Heart left ventricle (tissue), 16 donors: ENCODE measurements around the gene CYP46A1. TPM values are rescaled to one million over a fixed set of nuclear protein-coding genes. Genes with fewer than 3 reads are reported as not detected.

Experiments used
- ATAC-seq, 4 donors: fragments of 200-7000 bp; cut with Tn5 transposase; one replicate each; pipeline ENCODE4 v1.9.1; 2020 to 2022; ENCODE audit warnings: moderate library complexity in 4 of 4, mild to moderate bottlenecking in 3 of 4, moderate number of reproducible peaks in 1 of 4
- DNase-seq, 5 donors: peaks; one replicate each; pipeline ENCODE4 v3.0.0-alpha.2; 2020
- H3K27ac ChIP-seq, 12 donors: fragments of 200-600 bp; sonication (generic) in 4 of 12; one replicate each; pipeline versions ENCODE4 v1.5.0 to v1.8.0; 2016 to 2022; ENCODE audit warnings: mild to moderate bottlenecking in 2 of 12
- H3K27me3 ChIP-seq, 9 donors: fragments of 200-600 bp; sonication (generic) in 2 of 9; one replicate each; pipeline versions ENCODE4 v1.5.1 to v1.8.0; 2016 to 2022; ENCODE audit warnings: mild to moderate bottlenecking in 3 of 9
- H3K36me3 ChIP-seq, 9 donors: fragments of 200-600 bp; sonication (generic) in 2 of 9; one replicate each; pipeline versions ENCODE4 v1.5.0 to v1.8.0; 2018 to 2022; ENCODE audit warnings: mild to moderate bottlenecking in 2 of 9
- H3K4me1 ChIP-seq, 12 donors: fragments of 200-600 bp; sonication (generic) in 4 of 12; one replicate each; pipeline versions ENCODE4 v1.5.0 to v1.8.0; 2016 to 2022; ENCODE audit warnings: mild to moderate bottlenecking in 3 of 12
- H3K4me3 ChIP-seq, 12 donors: fragments of 200-600 bp; sonication (generic) in 4 of 12; one replicate each; pipeline versions ENCODE4 v1.5.0 to v1.8.0; 2017 to 2022; ENCODE audit warnings: mild to moderate bottlenecking in 9 of 12, moderate library complexity in 4 of 12
- H3K9me3 ChIP-seq, 12 donors: fragments of 200-600 bp; sonication (generic) in 4 of 12; one replicate each; pipeline versions ENCODE4 v1.5.0 to v1.8.0; 2016 to 2022; ENCODE audit warnings: mild to moderate bottlenecking in 1 of 12
- CTCF ChIP-seq, 12 donors: fragments of 200-600 bp; sonication (generic) in 4 of 12; IDR thresholded peaks; one replicate each; pipeline versions ENCODE4 v1.5.0 to v1.8.0; 2018 to 2022; ENCODE audit warnings: antibody characterized with exemption in 12 of 12, mild to moderate bottlenecking in 5 of 12
- POLR2A ChIP-seq, 2 donors: fragments of 450-650 bp; IDR thresholded peaks; one replicate each; pipeline ENCODE4 v1.6.1; 2017; ENCODE audit warnings: antibody characterized with exemption in 2 of 2, mild to moderate bottlenecking in 2 of 2, moderate library complexity in 2 of 2
- WGBS, 4 donors: extraction: QIAGEN DNeasy Blood & Tissue Kit in 2 of 4; methylation state at CpG; one replicate each; pipeline versions ENCODE4 v1.1.5 to v1.1.7; 2013 to 2018; 5-methylcytosine and 5-hydroxymethylcytosine counted together
- intact Hi-C, 10 donors: fragments of 100-400 bp; cut with DNase I; formaldehyde crosslinking; loops; one replicate each; pipeline versions ENCODE4 v1.11.1 to v1.14.2; 2022
- polyA plus RNA-seq, 2 donors: library from polyadenylated mRNA; stranded (reverse); fragments of 200-250 nt; gene quantifications; one replicate each; pipeline ENCODE4 v1.2.3, GENCODE V29; 2013
- total RNA-seq, 9 donors: library from RNA; depleted of rRNA in 2 of 9; stranded (reverse); fragments of >200 nt in 2 of 9; fragmentation: NEBNext Ultra II Directional in 3 of 9; extraction: Animal tissue kit (Norgen Biotek cat#: 25700) in 3 of 9; gene quantifications; one replicate each; pipeline versions ENCODE4 v1.1.0 to v1.2.4, GENCODE V29; 2016 to 2023
- donor health status: ischemic (EF 13 %, LVEDD 7.1; RV severe dilation, severe dysfunction).
- donor health status: healthy with polysubstance abuse.
- donor health status: DM: no; HTN: yes; CAD: no.
- donor health status: DM: no; HTN: no; CAD: no.
- donor health status: ischemic (EF 25% LVEDD 6.9; RV normal size, moderate dysfunction).
- donor health status: ischemic (EF 25% LVEDD 5.7; RV mildly dilated, moderate dysfunction).
- donor health status: healthy.
- donor health status: DM: yes; HTN: yes; CAD: no.
- donor health status: ischemic (EF 35%, LVEDD 5.7; RV mildly dilated, moderate dysfunction).
- donor health status: nonischemic (EF 11% LVEDD 7.7; RV severe dilation, severe dysfunction).
- donor health status: DM: yes; HTN: yes; CAD: no.
- donor health status: PGD.
- donor health status: ischemic (EF 29% LVEDD 5.4; RV normal size, mild dysfunction).
- donor health status: nonischemic (EF 23%, LVEDD 6.1; RV moderate dilation, normal function).

The CYP46A1 gene
- total and polyA plus RNA-seq, 11 donors = 1.5 to 8.0 (median 3.4) TPM

DNA sequence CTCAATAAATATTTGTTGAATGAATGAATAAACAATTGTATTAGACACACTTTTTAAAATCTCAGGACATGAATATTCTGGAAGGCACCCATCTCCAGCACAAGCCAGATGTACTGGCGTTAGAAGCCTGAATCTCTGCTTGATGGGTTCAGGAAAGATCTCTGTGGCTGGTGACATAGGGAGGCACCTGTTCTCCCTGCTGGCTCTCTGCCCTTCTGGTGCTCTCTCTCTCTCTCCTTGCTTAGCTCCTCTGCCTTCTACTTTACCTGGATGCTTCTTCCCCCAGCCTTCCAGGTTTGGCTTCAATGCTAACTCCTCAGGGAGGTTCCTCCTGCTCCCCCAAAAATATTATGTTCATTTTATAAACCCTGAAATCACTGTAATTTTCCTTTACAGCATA lies 1.5 kb downstream of the CYP46A1 start:
- H3K36me3 ChIP-seq = no peaks in the 10 kb centered on the region
- no peaks in the 10 kb centered on the region for H3K9me3 ChIP-seq
- intact Hi-C loops = loop anchor here in 1 of 10 donors (2.0 kb wide), 1 partner anchor 107 kb away; the partner anchor contains the start of gene EML1
- ATAC-seq (no peak), DNase-seq (no peak)
- no peak overlapping the region for H3K4me3 ChIP-seq
- peaks cover 0 to 24% (median 13%) of the 10 kb centered on the region in 12 donors for H3K4me1 ChIP-seq
- no peak overlapping the region for H3K27ac ChIP-seq
- 47 to 75% (median 57%) methylated on average over 1 of the region's 1 CpG for WGBS, 4 donors
- H3K27me3 ChIP-seq = peaks cover 0 to 8% (median 0%) of the 10 kb centered on the region in 9 donors
- no peak for TF ChIP-seq CTCF (IDR thresholded peaks at IDR 0.05)

- Histone ChIP-seq H3K9me3 (no peaks in the 10 kb centered on the region), H3K27me3 (peaks cover 0 to 8% (median 0%) of the 10 kb centered on the region in 9 donors), H3K4me3 (no peak overlapping the region), H3K36me3 (no peaks in the 10 kb centered on the region), H3K4me1 (peaks cover 0 to 24% (median 13%) of the 10 kb centered on the region in 12 donors), H3K27ac (no peak overlapping the region)
- intact Hi-C loops = no loop called here
- WGBS, 4 donors = 84 to 92% (median 89%) methylated on average over 8 of the region's 8 CpGs
- TF ChIP-seq CTCF (IDR thresholded peaks at IDR 0.05) (no peak), POLR2A (IDR thresholded peaks at IDR 0.05) (no peak)
- no peak for ATAC-seq
- peak in 1 of 5 donors; percentile 37 for DNase-seq
Observed at GRCh38 chr14:99686557-99687283, 2.6 kb downstream of the CYP46A1 start.

- TF ChIP-seq CTCF (IDR thresholded peaks at IDR 0.05) = peak in 11 of 12 donors; percentile 31 to 62 (median 56)
- TF ChIP-seq POLR2A (IDR thresholded peaks at IDR 0.05) = no peak
- 57 to 71% (median 70%) methylated on average over 8 to 12 of the region's 12 CpGs for WGBS, 4 donors
- Histone ChIP-seq H3K9me3 (no peaks in the 10 kb centered on the region), H3K4me1 (peaks cover 0 to 23% (median 13%) of the 10 kb centered on the region in 12 donors), H3K27me3 (peaks cover 0 to 8% (median 0%) of the 10 kb centered on the region in 9 donors), H3K4me3 (no peak overlapping the region), H3K27ac (no peak overlapping the region), H3K36me3 (no peaks in the 10 kb centered on the region)
- intact Hi-C loops = no loop called here
- DNase-seq (no peak), ATAC-seq (no peak)
Observed at GRCh38 chr14:99687284-99688209, 3.4 kb downstream of the CYP46A1 start.

GRCh38 chr14:99688210-99688581 lies 4.1 kb downstream of the CYP46A1 start:
- Histone ChIP-seq H3K27ac (no peak overlapping the region), H3K36me3 (no peaks in the 10 kb centered on the region), H3K9me3 (no peaks in the 10 kb centered on the region), H3K4me1 (peaks cover 0 to 17% (median 7%) of the 10 kb centered on the region in 12 donors), H3K4me3 (no peak overlapping the region), H3K27me3 (peaks cover 0 to 8% (median 0%) of the 10 kb centered on the region in 9 donors)
- ATAC-seq (no peak), DNase-seq (no peak)
- 52 to 71% (median 63%) methylated on average over 10 of the region's 10 CpGs for WGBS, 4 donors
- TF ChIP-seq POLR2A (IDR thresholded peaks at IDR 0.05) (no peak), CTCF (IDR thresholded peaks at IDR 0.05) (no peak)
- intact Hi-C loops = no loop called here
